ENCODE data around the gene MAGEL2. TPM values are rescaled to one million over a fixed set of nuclear protein-coding genes. Genes with fewer than 3 reads are reported as not detected.

Gene MAGEL2
- polyA plus RNA-seq (2012; rRNA removed): 0.03 TPM in 2 replicates
- 0.01 TPM in 2 replicates for polyA plus RNA-seq (2012; cell fraction: cytosol; rRNA removed)
- polyA plus RNA-seq (2012; cell fraction: nucleus; rRNA removed): 0.05 and 0.07 TPM in 2 replicates

- H3K9me3 ChIP-seq: no peaks in the 10 kb centered on the region
- peak within 1 kb of the TSS; percentile 65; the same call in 1 of the 2 replicates for H2AFZ ChIP-seq (ENCODE audit: low read depth)
- H3K79me2 ChIP-seq (ENCODE audit: insufficient read depth): no peaks in the 10 kb centered on the region
- WGBS (ENCODE audit: low lambda C conversion rate): 5% methylated on average over 25 of the region's 37 CpGs
- H3K9ac ChIP-seq: peak within 1 kb of the TSS; percentile 34; the same call in 1 of the 2 replicates
- no peaks in the 10 kb centered on the region for H3F3A ChIP-seq (replicated peaks; ENCODE audit: insufficient read depth)
- POLR2A ChIA-PET: interaction anchor here (0.7 kb wide), 1 partner anchor 11 kb away, joined by 3 read pairs; no protein-coding TSS in a partner anchor
- no peaks in the 10 kb centered on the region for H3K36me3 ChIP-seq (replicated peaks in 1 of 2; ENCODE audit: control insufficient read depth in 1 of 2, insufficient read depth in 2 of 2, low read length in 1 of 2)
- H3K4me2 ChIP-seq: peak within 1 kb of the TSS; percentile 79
- no peak within 1 kb of the TSS for H3K27ac ChIP-seq (ENCODE audit: low read depth in 2 of 2, low read length in 1 of 2)
- H3K9me2 ChIP-seq: no peaks in the 10 kb centered on the region
- peak; percentile 34 for DNase-seq
- H3K4me1 ChIP-seq (ENCODE audit: control insufficient read depth in 1 of 2, insufficient read depth in 2 of 2, low read depth in 1 of 2, low read length in 1 of 2): no peaks in the 10 kb centered on the region
- H3K27me3 ChIP-seq (ENCODE audit: insufficient read depth): peaks cover 25% of the 10 kb centered on the region; the same call in 1 of the 2 replicates
- no peaks in the 10 kb centered on the region for H4K20me1 ChIP-seq (ENCODE audit: insufficient read depth)
- CTCF ChIA-PET: interaction anchor here (1.0 kb wide), 1 partner anchor 18 kb away, joined by 4 read pairs; no protein-coding TSS in a partner anchor
- TF ChIP-seq RXRA (IDR thresholded peaks at IDR 0.05; ENCODE audit: borderline replicate concordance, low read depth): no peak
- no peak for TF ChIP-seq POLR2AphosphoS5 (IDR thresholded peaks at IDR 0.05; ENCODE audit: low read depth, low read length)
- TF ChIP-seq, protein P1, sequence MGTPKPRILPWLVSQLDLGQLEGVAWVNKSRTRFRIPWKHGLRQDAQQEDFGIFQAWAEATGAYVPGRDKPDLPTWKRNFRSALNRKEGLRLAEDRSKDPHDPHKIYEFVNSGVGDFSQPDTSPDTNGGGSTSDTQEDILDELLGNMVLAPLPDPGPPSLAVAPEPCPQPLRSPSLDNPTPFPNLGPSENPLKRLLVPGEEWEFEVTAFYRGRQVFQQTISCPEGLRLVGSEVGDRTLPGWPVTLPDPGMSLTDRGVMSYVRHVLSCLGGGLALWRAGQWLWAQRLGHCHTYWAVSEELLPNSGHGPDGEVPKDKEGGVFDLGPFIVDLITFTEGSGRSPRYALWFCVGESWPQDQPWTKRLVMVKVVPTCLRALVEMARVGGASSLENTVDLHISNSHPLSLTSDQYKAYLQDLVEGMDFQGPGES (IDR thresholded peaks at IDR 0.05; ENCODE audit: low read depth, low read length): no peak
- no peak for TF ChIP-seq SIN3A (IDR thresholded peaks at IDR 0.05; ENCODE audit: borderline replicate concordance, low read depth, low read length)
- no peak for TF ChIP-seq CHD2 (IDR thresholded peaks at IDR 0.05; ENCODE audit: low read length, partially characterized antibody)
- TF ChIP-seq GATA2 (CRISPR knock-in tag; IDR thresholded peaks at IDR 0.05): no peak
- no peak for TF ChIP-seq MXI1 (IDR thresholded peaks at IDR 0.05; ENCODE audit: low read depth, low read length)
- TF ChIP-seq TCF12 (IDR thresholded peaks at IDR 0.05): no peak
- peak within 1 kb of the TSS; percentile 31 to 61; a peak in 3 of 4 replicates for H3K4me3 ChIP-seq (ENCODE audit: low read depth in 2 of 2, low read length in 1 of 2)
These were observed at the start of gene MAGEL2 for GRCh38 chr15:23647421-23648370. Gene MAGEL2 (minus strand): TSS chr15:23647867. CDS start chr15:23647742, 125 bp downstream.

GRCh38 chr15:23695282-23695681, 47.6 kb upstream of the MAGEL2 start:
- ChIA-PET POLR2A (no interaction called here), CTCF (no interaction called here)
- H3K4me1 ChIP-seq (ENCODE audit: control insufficient read depth in 1 of 2, insufficient read depth in 2 of 2, low read depth in 1 of 2, low read length in 1 of 2): no peaks in the 10 kb centered on the region
- no peak overlapping the region for H3K4me2 ChIP-seq
- no peak overlapping the region for H2AFZ ChIP-seq (ENCODE audit: low read depth)
- H3K9ac ChIP-seq: no peak overlapping the region
- H3K27me3 ChIP-seq (ENCODE audit: insufficient read depth): no peaks in the 10 kb centered on the region
- H3K79me2 ChIP-seq (ENCODE audit: insufficient read depth): no peaks in the 10 kb centered on the region
- no peak overlapping the region for H3K27ac ChIP-seq (ENCODE audit: low read depth in 2 of 2, low read length in 1 of 2)
- WGBS (ENCODE audit: low lambda C conversion rate): 11% methylated on average over 2 of the region's 2 CpGs
- H3K9me3 ChIP-seq: no peaks in the 10 kb centered on the region
- no peak for DNase-seq
- H4K20me1 ChIP-seq (ENCODE audit: insufficient read depth): no peaks in the 10 kb centered on the region
- no peaks in the 10 kb centered on the region for H3K9me2 ChIP-seq
- TF ChIP-seq PBX3 (IDR thresholded peaks at IDR 0.05) (no peak), FOXJ3 (CRISPR knock-in tag; IDR thresholded peaks at IDR 0.05) (no peak), YY1 (IDR thresholded peaks at IDR 0.05; ENCODE audit: low read depth) (no peak), RFX5 (IDR thresholded peaks at IDR 0.05; ENCODE audit: low read length) (no peak), NFIC (IDR thresholded peaks at IDR 0.05; ENCODE audit: borderline replicate concordance) (no peak), RCOR1 (IDR thresholded peaks at IDR 0.05; ENCODE audit: low read length) (no peak)
- TF ChIP-seq, protein P1 (IDR thresholded peaks at IDR 0.05; ENCODE audit: low read depth, low read length): no peak
- no peaks in the 10 kb centered on the region for H3F3A ChIP-seq (replicated peaks; ENCODE audit: insufficient read depth)
- no peaks in the 10 kb centered on the region for H3K36me3 ChIP-seq (replicated peaks in 1 of 2; ENCODE audit: control insufficient read depth in 1 of 2, insufficient read depth in 2 of 2, low read length in 1 of 2)
- H3K4me3 ChIP-seq (ENCODE audit: low read depth in 2 of 2, low read length in 1 of 2): no peak overlapping the region
